Measurements from ENCODE around the gene FYB1.

DNA sequence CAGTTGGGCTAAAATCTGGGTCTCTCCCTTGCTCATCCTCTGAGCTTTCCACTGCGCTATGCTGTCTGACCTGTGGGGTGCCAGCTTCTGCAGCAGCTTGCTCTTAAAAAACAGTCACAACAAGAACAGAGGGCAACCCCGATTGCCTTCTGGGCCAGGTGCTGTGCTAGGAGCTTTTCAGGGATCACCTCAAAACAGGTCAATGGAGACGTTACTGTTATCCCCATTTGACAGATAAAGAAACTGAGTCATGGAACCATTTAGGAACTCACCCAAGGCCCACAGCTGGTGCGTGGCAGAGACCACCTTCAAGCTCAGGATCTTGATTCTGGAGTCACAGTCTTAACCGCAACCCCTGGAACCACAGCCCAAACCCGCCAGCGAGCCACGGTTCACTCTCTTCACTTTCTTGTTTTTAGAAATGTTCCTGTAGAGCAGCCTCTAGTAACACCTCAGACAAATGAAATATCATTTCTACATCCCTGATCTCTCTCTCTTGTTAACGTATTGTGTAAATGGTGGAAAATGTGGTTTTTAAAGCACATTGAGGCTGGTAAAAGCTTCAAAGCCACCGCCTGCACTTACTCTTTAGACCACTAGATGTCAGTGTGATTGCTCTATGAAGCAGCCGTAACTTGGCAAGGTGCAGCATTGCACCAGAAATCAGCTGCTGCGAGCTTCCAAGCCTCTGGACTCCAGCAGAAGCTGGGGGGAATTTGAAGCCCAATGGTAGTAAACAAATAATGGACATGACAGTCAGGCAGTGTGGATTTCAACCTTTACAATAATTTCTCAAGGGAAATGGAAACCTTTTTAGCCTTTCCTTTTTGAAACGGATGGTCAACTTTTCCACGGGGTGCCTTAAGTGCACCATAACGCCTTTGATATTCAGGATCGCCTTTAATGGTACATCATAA lies 1.7 kb downstream of the FYB1 start:
- TF ChIP-seq, protein P1, sequence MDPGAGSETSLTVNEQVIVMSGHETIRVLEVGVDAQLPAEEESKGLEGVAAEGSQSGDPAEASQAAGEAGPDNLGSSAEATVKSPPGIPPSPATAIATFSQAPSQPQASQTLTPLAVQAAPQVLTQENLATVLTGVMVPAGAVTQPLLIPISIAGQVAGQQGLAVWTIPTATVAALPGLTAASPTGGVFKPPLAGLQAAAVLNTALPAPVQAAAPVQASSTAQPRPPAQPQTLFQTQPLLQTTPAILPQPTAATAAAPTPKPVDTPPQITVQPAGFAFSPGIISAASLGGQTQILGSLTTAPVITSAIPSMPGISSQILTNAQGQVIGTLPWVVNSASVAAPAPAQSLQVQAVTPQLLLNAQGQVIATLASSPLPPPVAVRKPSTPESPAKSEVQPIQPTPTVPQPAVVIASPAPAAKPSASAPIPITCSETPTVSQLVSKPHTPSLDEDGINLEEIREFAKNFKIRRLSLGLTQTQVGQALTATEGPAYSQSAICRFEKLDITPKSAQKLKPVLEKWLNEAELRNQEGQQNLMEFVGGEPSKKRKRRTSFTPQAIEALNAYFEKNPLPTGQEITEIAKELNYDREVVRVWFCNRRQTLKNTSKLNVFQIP (CRISPR knock-in tag; IDR thresholded peaks at IDR 0.05; ENCODE audit: borderline replicate concordance, low read depth), result no peak
- TF ChIP-seq TOX (CRISPR knock-in tag; IDR thresholded peaks at IDR 0.05; ENCODE audit: borderline replicate concordance) (no peak), ZFP3 (CRISPR knock-in tag; IDR thresholded peaks at IDR 0.05) (no peak), ZC3H10 (CRISPR knock-in tag; IDR thresholded peaks at IDR 0.05) (no peak), ZFP30 (CRISPR knock-in tag; IDR thresholded peaks at IDR 0.05) (no peak)
